ENCODE measurements around the gene NKX1-1.

DNA sequence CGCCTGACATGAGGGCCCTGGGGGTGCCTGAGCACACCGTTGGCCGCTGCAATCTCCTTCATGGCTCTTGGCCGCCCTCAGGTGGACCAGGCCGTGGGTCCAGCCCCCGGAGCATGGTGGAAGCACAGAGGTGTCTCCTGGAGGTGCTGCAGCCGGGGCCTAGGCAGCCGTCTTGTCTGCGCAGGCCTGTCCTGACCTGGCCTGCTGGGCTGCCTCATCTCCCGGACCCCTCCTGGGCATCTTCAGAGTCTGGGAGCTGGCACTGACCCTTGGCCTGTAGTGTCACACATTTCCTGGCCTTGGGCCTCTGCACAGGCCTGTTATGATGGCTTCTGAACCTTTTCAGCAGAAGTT lies 38.3 kb downstream of the NKX1-1 start:
- TF ChIP-seq CTCF (IDR thresholded peaks at IDR 0.05): no peak
- no peak for TF ChIP-seq POLR2A (IDR thresholded peaks at IDR 0.05)
